ENCODE data around the gene POLR1A. TPM values are rescaled to one million over a fixed set of nuclear protein-coding genes. Genes with fewer than 3 reads are reported as not detected.

Gene POLR1A
- total and polyA plus RNA-seq, 2 of the 13 experiments (the other 11 are each of a cell fraction or from before 2014, with no cell fraction given): 7.2 to 39.9 TPM

GRCh38 chr2:86105252-86105968 is at the start of gene POLR1A (continued):
- no peak for TF ChIP-seq ZNF382 (CRISPR knock-in tag; IDR thresholded peaks at IDR 0.05; ENCODE audit: borderline replicate concordance)
- no peak for TF ChIP-seq CBX2 (IDR thresholded peaks at IDR 0.05; ENCODE audit: low read depth, low read length)
- no peak for TF ChIP-seq CBX2 (CRISPR knock-in tag; IDR thresholded peaks at IDR 0.05; ENCODE audit: low read depth)
- no peak for TF ChIP-seq NR2F6 (IDR thresholded peaks at IDR 0.05)
- no peak for TF ChIP-seq NR2F6 (CRISPR knock-in tag; IDR thresholded peaks at IDR 0.05)
- no peak for TF ChIP-seq ZNF234 (CRISPR knock-in tag; conservative IDR thresholded peaks at IDR 0.05)
- no peak for TF ChIP-seq KAT2B (IDR thresholded peaks at IDR 0.05; ENCODE audit: borderline replicate concordance, low read depth, low read length)
- 0 out of 2 replicates have a peak, but pooled peaks have one; percentile 32 for TF ChIP-seq ZBTB26 (CRISPR knock-in tag; IDR thresholded peaks at IDR 0.05; ENCODE audit: borderline replicate concordance)
- TF ChIP-seq SMARCE1 (IDR thresholded peaks at IDR 0.05; ENCODE audit: borderline replicate concordance): no peak
- no peak for TF ChIP-seq TAF15 (IDR thresholded peaks at IDR 0.05; ENCODE audit: low read depth, low read length, poor library complexity, severe bottlenecking)
- TF ChIP-seq MXD4 (CRISPR knock-in tag; IDR thresholded peaks at IDR 0.05): peak; percentile 77
- TF ChIP-seq ZNF678 (CRISPR knock-in tag; IDR thresholded peaks at IDR 0.05): no peak
- TF ChIP-seq FLYWCH1 (CRISPR knock-in tag; IDR thresholded peaks at IDR 0.05): no peak
- TF ChIP-seq CBFB (CRISPR knock-in tag; IDR thresholded peaks at IDR 0.05): no peak; the same call in 1 of the 2 replicates
- no peak for TF ChIP-seq CREBL2 (CRISPR knock-in tag; IDR thresholded peaks at IDR 0.05; ENCODE audit: borderline replicate concordance)
- peak; percentile 92 for TF ChIP-seq PHF8 (CRISPR knock-in tag; IDR thresholded peaks at IDR 0.05)
- no peak for TF ChIP-seq ATF4 (CRISPR knock-in tag; IDR thresholded peaks at IDR 0.05)
- no peak for TF ChIP-seq ZNF740 (CRISPR knock-in tag; IDR thresholded peaks at IDR 0.05)
- no peak for TF ChIP-seq ATF7 (IDR thresholded peaks at IDR 0.05)
- no peak for TF ChIP-seq ATF7 (CRISPR knock-in tag; IDR thresholded peaks at IDR 0.05)
- no peak for TF ChIP-seq LCORL (IDR thresholded peaks at IDR 0.05)
- no peak for TF ChIP-seq LCORL (CRISPR knock-in tag; IDR thresholded peaks at IDR 0.05)
- TF ChIP-seq TCF7 (IDR thresholded peaks at IDR 0.05; ENCODE audit: low read depth): no peak
- no peak for TF ChIP-seq ZNF556 (CRISPR knock-in tag; IDR thresholded peaks at IDR 0.05; ENCODE audit: borderline replicate concordance)
- no peak for TF ChIP-seq ZNF660 (CRISPR knock-in tag; IDR thresholded peaks at IDR 0.05; ENCODE audit: borderline replicate concordance, low read depth)
